ENCODE measurements around the gene SLC7A6.

DNA sequence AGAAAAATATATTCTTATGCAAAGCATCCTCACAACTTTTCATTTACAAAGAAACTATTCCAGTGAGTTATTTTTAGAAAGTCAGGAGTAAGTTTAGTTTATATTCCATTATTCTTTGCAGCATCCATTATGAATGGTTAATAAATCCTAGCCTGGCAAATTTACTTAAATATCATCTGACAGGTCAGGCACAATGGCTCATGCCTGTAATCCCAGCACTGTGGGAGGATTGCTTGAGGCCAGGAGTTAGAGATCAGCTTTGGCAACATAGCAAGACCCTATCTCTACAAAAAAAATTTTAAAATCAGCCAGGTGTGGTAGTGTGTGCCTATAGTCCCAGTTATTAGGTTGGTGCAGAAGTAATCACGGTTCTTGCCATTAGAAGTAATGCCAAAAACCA is 41.3 kb upstream of the SLC7A6 start:
- TF ChIP-seq, protein P1, sequence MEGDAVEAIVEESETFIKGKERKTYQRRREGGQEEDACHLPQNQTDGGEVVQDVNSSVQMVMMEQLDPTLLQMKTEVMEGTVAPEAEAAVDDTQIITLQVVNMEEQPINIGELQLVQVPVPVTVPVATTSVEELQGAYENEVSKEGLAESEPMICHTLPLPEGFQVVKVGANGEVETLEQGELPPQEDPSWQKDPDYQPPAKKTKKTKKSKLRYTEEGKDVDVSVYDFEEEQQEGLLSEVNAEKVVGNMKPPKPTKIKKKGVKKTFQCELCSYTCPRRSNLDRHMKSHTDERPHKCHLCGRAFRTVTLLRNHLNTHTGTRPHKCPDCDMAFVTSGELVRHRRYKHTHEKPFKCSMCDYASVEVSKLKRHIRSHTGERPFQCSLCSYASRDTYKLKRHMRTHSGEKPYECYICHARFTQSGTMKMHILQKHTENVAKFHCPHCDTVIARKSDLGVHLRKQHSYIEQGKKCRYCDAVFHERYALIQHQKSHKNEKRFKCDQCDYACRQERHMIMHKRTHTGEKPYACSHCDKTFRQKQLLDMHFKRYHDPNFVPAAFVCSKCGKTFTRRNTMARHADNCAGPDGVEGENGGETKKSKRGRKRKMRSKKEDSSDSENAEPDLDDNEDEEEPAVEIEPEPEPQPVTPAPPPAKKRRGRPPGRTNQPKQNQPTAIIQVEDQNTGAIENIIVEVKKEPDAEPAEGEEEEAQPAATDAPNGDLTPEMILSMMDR (IDR thresholded peaks at IDR 0.05; ENCODE audit: low read depth, low read length), result no peak
- no peak for TF ChIP-seq EZH2phosphoT487 (IDR thresholded peaks at IDR 0.05; ENCODE audit: low read depth)
